Measurements from ENCODE around the gene EXOSC9. TPM values are rescaled to one million over a fixed set of nuclear protein-coding genes. Genes with fewer than 3 reads are reported as not detected.

The EXOSC9 gene, protein sequence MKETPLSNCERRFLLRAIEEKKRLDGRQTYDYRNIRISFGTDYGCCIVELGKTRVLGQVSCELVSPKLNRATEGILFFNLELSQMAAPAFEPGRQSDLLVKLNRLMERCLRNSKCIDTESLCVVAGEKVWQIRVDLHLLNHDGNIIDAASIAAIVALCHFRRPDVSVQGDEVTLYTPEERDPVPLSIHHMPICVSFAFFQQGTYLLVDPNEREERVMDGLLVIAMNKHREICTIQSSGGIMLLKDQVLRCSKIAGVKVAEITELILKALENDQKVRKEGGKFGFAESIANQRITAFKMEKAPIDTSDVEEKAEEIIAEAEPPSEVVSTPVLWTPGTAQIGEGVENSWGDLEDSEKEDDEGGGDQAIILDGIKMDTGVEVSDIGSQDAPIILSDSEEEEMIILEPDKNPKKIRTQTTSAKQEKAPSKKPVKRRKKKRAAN
- 47.7 and 60.6 TPM in 2 replicates for total RNA-seq

GRCh38 chr4:121800961-121801714, at the start of gene EXOSC9:
EXOSC9 (plus strand) TSS chr4:121801323; CDS start chr4:121801425, 102 bp downstream.

GRCh38 chr4:121764702-121765367, 36.3 kb upstream of the EXOSC9 start, which contains the start of gene SMIM43:
SMIM43 (minus strand) TSS chr4:121765164; CDS start chr4:121765105, 59 bp downstream.

GRCh38 chr4:121823505-121824170, 22.5 kb downstream of the EXOSC9 start, which contains the start of gene CCNA2:
CCNA2 (minus strand) TSS chr4:121823883; CDS start chr4:121823628, 255 bp downstream.

Other genes starting within 250 kb of the EXOSC9 start
- gene ANXA5, start 104.3 kb upstream of the EXOSC9 start, total RNA-seq, result 424 and 442 TPM in 2 replicates
- not detected in 2 replicates for gene SMIM43, start 36.2 kb upstream of the EXOSC9 start, total RNA-seq
- gene CCNA2, start 22.6 kb downstream of the EXOSC9 start, total RNA-seq, result 82.2 and 82.8 TPM in 2 replicates
- 20.1 and 24.6 TPM in 2 replicates for gene BBS7, start 69.2 kb downstream of the EXOSC9 start, total RNA-seq
- gene TRPC3, start 150.7 kb downstream of the EXOSC9 start, total RNA-seq, result not detected in 2 replicates

Measured in epithelial cell of umbilical artery (primary cell).